K562 (cell line): Measurements from ENCODE around the gene PEX10.

ENCODE experiments used
- CTCF ChIP-seq, 3 experiments: IDR thresholded peaks in 2 of 3; conservative IDR thresholded peaks in 1 of 3; 2 replicates each; pipeline ENCODE4 v1.5.1; 2011 to 2012; ENCODE audit warnings: low read length in 3 of 3, mild to moderate bottlenecking in 3 of 3, control low read depth in 2 of 3, improper control_type of control experiment in 1 of 3, inconsistent platforms in 1 of 3, low read depth in 1 of 3, mixed read lengths in 1 of 3, moderate library complexity in 1 of 3; ENCODE audit not compliant: insufficient read depth in 2 of 3
- HNRNPK ChIP-seq: fragments of 200-400 bp; formaldehyde crosslinking; IDR thresholded peaks from one replicate; pipeline ENCODE4 v1.6.1; 2018; ENCODE audit warnings: mild to moderate bottlenecking, low read depth, low read length; ENCODE audit not compliant: poor library complexity, severe bottlenecking
- JUN ChIP-seq, 2 experiments: sonication (generic) in 1 of 2; formaldehyde crosslinking in 1 of 2; IDR thresholded peaks; 2 replicates each; pipeline versions ENCODE4 v1.6.1 to v1.8.0; 2012 to 2022; ENCODE audit warnings: borderline replicate concordance in 2 of 2, mild to moderate bottlenecking in 2 of 2, improper control_type of control experiment in 1 of 2, low read depth in 1 of 2, low read length in 1 of 2, missing genetic modification reagents in 1 of 2
- MNT ChIP-seq, 2 experiments: fragments of 450-650 bp; conservative IDR thresholded peaks; 2 replicates each; pipeline ENCODE4 v1.6.1; 2017; ENCODE audit warnings: mild to moderate bottlenecking in 2 of 2, moderate library complexity in 2 of 2
- NFXL1 ChIP-seq: fragments of 450-650 bp; formaldehyde crosslinking; IDR thresholded peaks from 2 replicates; pipeline ENCODE4 v1.4.0; 2021; ENCODE audit warnings: mild to moderate bottlenecking
- POLR2A ChIP-seq: fragments of 450-650 bp; conservative IDR thresholded peaks from 2 replicates; pipeline ENCODE4 v1.6.1; 2016
- TCF7L2 ChIP-seq: fragments of 150-350 bp; IDR thresholded peaks from 2 replicates; pipeline ENCODE4 v1.6.1; 2016; ENCODE audit warnings: low read depth, mild to moderate bottlenecking, low read length, moderate library complexity
- TEAD4 ChIP-seq, 2 experiments: sonication (generic) in 1 of 2; formaldehyde crosslinking in 1 of 2; IDR thresholded peaks; 2 replicates each; pipeline versions ENCODE4 v1.6.1 to v1.8.0; 2012 to 2022; ENCODE audit warnings: borderline replicate concordance in 1 of 2, inconsistent platforms in 1 of 2, low read length in 1 of 2, mild to moderate bottlenecking in 1 of 2, missing genetic modification reagents in 1 of 2
- ZBTB11 ChIP-seq, 3 experiments: fragments of 200-800 bp in 1 of 3; fragments of 250-450 bp in 1 of 3; fragments of 450-650 bp in 1 of 3; sonication (Bioruptor Pico) in 1 of 3; sonication (Bioruptor generic) in 1 of 3; formaldehyde crosslinking in 1 of 3; IDR thresholded peaks; 2 replicates each; pipeline versions ENCODE4 v1.6.1 to v1.8.0; 2016 to 2022; ENCODE audit warnings: mild to moderate bottlenecking in 2 of 3, missing genetic modification characterization in 2 of 3, missing compliant biosample characterization in 1 of 3, moderate library complexity in 1 of 3

GRCh38 chr1:2368053-2368744 is 44.2 kb downstream of the PEX10 start:
- TF ChIP-seq NFXL1 (no peak), TEAD4 (IDR thresholded peaks at IDR 0.05; ENCODE audit: low read length) (no peak), TEAD4 (CRISPR knock-in tag; IDR thresholded peaks at IDR 0.05; ENCODE audit: borderline replicate concordance) (no peak), HNRNPK (no peak), TCF7L2 (no peak), CTCF (IDR thresholded peaks at IDR 0.05 in 2 of 3, conservative IDR thresholded peaks at IDR 0.05 in 1 of 3; ENCODE audit: insufficient read depth in 2 of 3, low read depth in 1 of 3, low read length in 3 of 3) (no peak), ZBTB11 (CRISPR knock-in tag; IDR thresholded peaks at IDR 0.05) (no peak), JUN (IDR thresholded peaks at IDR 0.05; ENCODE audit: borderline replicate concordance, low read depth, low read length) (no peak), JUN (CRISPR knock-in tag; IDR thresholded peaks at IDR 0.05; ENCODE audit: borderline replicate concordance) (no peak), POLR2A (no peak), MNT (conservative IDR thresholded peaks at IDR 0.05) (no peak)
